Pancreas (tissue), 10 donors: Measurements from ENCODE around the gene ZSWIM6. TPM values are rescaled to one million over a fixed set of nuclear protein-coding genes. Genes with fewer than 3 reads are reported as not detected.
A peak's percentile ranks its signal among the peaks of the same experiment; 100 is the strongest.

ENCODE experiments used
- ATAC-seq, 4 donors: fragments of 200-7000 bp; cut with Tn5 transposase; one replicate each; pipeline versions ENCODE4 v1.8.0 to v1.9.1; 2020; ENCODE audit warnings: mild to moderate bottlenecking in 4 of 4, moderate library complexity in 4 of 4
- DNase-seq, 6 donors: peaks; one replicate each; pipeline ENCODE4 v3.0.0-alpha.2; 2020
- FAIRE-seq: peaks from 2 replicates; lab custom pipeline; 2012; peaks lifted over from hg19 to GRCh38; lab: Jason Lieb, UNC
- H3K27ac ChIP-seq, 4 donors: fragments of 200-600 bp; sonication (generic); 1 replicate in 3 of 4; 2 replicates in 1 of 4; pipeline versions ENCODE4 v1.5.0 to v1.8.0; 2020
- H3K27me3 ChIP-seq, 4 donors: fragments of 200-600 bp; one replicate each; pipeline ENCODE4 v1.8.0; 2021
- H3K36me3 ChIP-seq, 3 donors: fragments of 200-600 bp; sonication (generic) in 1 of 3; one replicate each; pipeline versions ENCODE4 v1.5.0 to v1.8.0; 2020 to 2021
- H3K4me1 ChIP-seq, 3 donors: fragments of 200-600 bp; one replicate each; pipeline ENCODE4 v1.8.0; 2021
- H3K4me3 ChIP-seq, 4 donors: fragments of 200-600 bp; sonication (generic) in 2 of 4; one replicate each; pipeline versions ENCODE4 v1.5.0 to v1.8.0; 2020 to 2021
- H3K9me3 ChIP-seq, 4 donors: fragments of 200-600 bp; one replicate each; pipeline ENCODE4 v1.8.0; 2021
- WGBS, 2 donors: extraction: QIAGEN DNeasy Blood & Tissue Kit; methylation state at CpG; one replicate each; pipeline ENCODE4 v1.1.7; 2013; 5-methylcytosine and 5-hydroxymethylcytosine counted together
- intact Hi-C, 3 donors: fragments of 100-400 bp; cut with DNase I; formaldehyde crosslinking; loops; one replicate each; pipeline versions ENCODE4 v1.11.1 to v1.14.2; 2022
- polyA plus RNA-seq, 2 donors: library from polyadenylated mRNA; stranded (reverse); fragments of 200-250 nt; gene quantifications; one replicate each; pipeline ENCODE4 v1.2.3, GENCODE V29; 2013
- total RNA-seq, 6 donors: library from RNA; stranded (reverse); fragmentation: NEBNext Ultra II Directional in 4 of 6; extraction: Animal tissue kit (Norgen Biotek cat#: 25700) in 4 of 6; gene quantifications; one replicate each; pipeline versions ENCODE4 v1.2.1 to v1.2.4, GENCODE V29; 2021 to 2023
- TF ChIP-seq, protein P1 (sequence below), 4 donors: fragments of 200-600 bp; sonication (generic) in 3 of 4; IDR thresholded peaks; one replicate each; pipeline versions ENCODE4 v1.5.0 to v1.8.0; 2021; ENCODE audit warnings: antibody characterized with exemption in 4 of 4
- donor health status: healthy with polysubstance abuse.
- donor health status: DM: no; HTN: no; CAD: no; lungs with moderate emphysema.
- donor health status: DM: no; HTN: no; CAD: no.
- donor health status: control.
- donor health status: control.
- donor health status: Bipolar disorder and iron deficiency.
- donor health status: DM: yes; HTN: yes; CAD: no.
- donor health status: DM: no; HTN: no; CAD: no.
- donor health status: DM: no; HTN: no; CAD: no.
- donor health status: DM: yes; HTN: yes; CAD: no.

ZSWIM6 gene
- total and polyA plus RNA-seq, 8 donors: 3.6 to 12.9 (median 6.2) TPM

DNA sequence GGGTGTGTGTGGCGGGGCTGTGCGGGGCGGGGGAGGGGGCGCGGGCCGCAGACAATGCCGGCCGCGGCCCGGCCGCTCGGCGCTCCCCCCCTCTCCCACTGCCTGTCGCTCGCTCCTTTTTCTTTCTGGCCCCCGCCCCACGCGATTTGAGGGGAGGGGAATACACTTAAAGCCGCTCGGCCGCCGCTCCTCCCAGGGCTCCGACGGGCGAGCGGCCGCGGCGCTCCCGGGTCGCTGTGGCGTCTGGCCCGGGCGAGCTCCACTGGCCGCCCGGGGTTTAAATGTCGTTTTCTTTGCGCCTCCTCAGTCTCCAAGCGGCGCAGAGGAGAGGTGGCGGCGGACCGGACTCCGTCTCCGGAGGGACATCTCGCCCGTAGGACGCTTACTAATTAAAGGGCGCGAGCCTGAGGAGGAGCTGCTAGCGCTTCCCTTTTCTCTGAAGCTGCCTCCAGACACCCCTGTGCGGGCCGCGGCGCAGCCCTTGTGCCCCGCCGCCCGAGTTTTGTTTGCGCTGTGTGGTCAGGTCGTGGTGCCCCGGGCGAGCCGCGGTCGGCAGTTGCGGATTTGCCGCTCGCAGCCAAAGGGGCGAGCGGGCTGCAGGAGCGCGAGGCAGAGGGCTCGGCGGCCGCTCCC, 1.4 kb downstream of the ZSWIM6 start:
- Histone ChIP-seq H3K4me3 (peak overlapping the region; percentile 84 to 95 (median 88)), H3K36me3 (no peaks in the 10 kb centered on the region), H3K27me3 (no peaks in the 10 kb centered on the region), H3K4me1 (peaks cover 14 to 17% (median 15%) of the 10 kb centered on the region in 3 donors), H3K9me3 (no peaks in the 10 kb centered on the region), H3K27ac (peak overlapping the region; percentile 60 to 85 (median 74))
- WGBS, 2 donors: 0% methylated on average over 68 to 72 of the region's 75 CpGs
- FAIRE-seq (no peak), DNase-seq (peak; percentile 29 to 78 (median 54)), ATAC-seq (peak in 1 of 4 donors; percentile 4)
- intact Hi-C loops: loop anchor here in 1 of 3 donors (10.0 kb wide), 1 partner anchor 321 kb away; no protein-coding TSS in a partner anchor
- TF ChIP-seq, protein P1, sequence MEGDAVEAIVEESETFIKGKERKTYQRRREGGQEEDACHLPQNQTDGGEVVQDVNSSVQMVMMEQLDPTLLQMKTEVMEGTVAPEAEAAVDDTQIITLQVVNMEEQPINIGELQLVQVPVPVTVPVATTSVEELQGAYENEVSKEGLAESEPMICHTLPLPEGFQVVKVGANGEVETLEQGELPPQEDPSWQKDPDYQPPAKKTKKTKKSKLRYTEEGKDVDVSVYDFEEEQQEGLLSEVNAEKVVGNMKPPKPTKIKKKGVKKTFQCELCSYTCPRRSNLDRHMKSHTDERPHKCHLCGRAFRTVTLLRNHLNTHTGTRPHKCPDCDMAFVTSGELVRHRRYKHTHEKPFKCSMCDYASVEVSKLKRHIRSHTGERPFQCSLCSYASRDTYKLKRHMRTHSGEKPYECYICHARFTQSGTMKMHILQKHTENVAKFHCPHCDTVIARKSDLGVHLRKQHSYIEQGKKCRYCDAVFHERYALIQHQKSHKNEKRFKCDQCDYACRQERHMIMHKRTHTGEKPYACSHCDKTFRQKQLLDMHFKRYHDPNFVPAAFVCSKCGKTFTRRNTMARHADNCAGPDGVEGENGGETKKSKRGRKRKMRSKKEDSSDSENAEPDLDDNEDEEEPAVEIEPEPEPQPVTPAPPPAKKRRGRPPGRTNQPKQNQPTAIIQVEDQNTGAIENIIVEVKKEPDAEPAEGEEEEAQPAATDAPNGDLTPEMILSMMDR (IDR thresholded peaks at IDR 0.05): no peak

DNA sequence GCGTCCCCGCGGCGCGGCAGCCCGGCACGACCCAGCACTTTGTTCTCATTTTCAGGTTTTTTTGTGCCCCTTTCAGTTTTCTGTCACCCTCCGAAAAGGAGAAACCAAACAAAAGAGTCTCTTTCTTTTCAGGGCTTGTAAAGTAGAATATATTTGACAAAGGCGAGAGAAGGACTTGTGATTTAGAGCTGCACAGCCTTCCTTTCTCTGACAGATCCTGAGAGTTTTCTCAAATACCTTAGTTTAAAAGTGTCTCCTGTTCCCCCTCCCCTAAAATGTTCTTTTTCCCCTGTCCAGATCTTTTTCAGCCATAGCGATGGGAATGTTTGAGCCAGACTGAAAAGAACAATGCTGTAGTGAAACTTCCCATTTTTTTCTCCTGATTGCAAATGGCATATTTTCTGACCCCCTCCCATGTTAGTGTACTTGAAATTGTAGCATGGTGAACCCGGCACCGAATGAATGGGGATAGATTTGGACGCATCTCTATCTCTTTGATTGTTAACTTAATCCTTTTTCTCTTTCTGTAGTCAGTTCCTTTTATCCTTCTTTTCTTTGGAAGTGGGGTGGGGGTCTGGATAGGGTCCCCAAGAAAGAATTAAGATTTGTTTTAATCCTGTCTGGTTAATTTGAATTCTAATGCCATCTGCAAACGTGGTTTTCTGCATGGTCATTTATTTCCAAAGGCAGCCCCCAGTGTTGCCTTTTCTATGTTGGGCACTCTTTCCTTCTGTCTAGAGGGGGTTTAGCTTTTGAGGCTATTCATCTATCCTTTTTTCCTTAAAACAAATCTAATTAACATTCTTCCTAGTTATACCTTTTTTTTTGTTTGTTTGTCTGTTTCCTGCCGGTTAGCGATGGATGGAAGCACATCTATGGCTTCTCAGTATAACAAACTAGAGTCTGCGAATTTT, 2.2 kb downstream of the ZSWIM6 start:
- TF ChIP-seq, protein P1 (IDR thresholded peaks at IDR 0.05): no peak
- Histone ChIP-seq H3K4me3 (peak overlapping the region; percentile 84 to 95 (median 88)), H3K36me3 (no peaks in the 10 kb centered on the region), H3K27me3 (no peaks in the 10 kb centered on the region), H3K9me3 (no peaks in the 10 kb centered on the region), H3K27ac (peak overlapping the region; percentile 60 to 85 (median 74)), H3K4me1 (peaks cover 13 to 17% (median 15%) of the 10 kb centered on the region in 3 donors)
- WGBS, 2 donors: 3 to 6% methylated on average over 17 of the region's 17 CpGs
- intact Hi-C loops: loop anchor here in 1 of 3 donors (10.0 kb wide), 1 partner anchor 321 kb away; no protein-coding TSS in a partner anchor
- ATAC-seq (no peak), FAIRE-seq (no peak), DNase-seq (no peak)

DNA sequence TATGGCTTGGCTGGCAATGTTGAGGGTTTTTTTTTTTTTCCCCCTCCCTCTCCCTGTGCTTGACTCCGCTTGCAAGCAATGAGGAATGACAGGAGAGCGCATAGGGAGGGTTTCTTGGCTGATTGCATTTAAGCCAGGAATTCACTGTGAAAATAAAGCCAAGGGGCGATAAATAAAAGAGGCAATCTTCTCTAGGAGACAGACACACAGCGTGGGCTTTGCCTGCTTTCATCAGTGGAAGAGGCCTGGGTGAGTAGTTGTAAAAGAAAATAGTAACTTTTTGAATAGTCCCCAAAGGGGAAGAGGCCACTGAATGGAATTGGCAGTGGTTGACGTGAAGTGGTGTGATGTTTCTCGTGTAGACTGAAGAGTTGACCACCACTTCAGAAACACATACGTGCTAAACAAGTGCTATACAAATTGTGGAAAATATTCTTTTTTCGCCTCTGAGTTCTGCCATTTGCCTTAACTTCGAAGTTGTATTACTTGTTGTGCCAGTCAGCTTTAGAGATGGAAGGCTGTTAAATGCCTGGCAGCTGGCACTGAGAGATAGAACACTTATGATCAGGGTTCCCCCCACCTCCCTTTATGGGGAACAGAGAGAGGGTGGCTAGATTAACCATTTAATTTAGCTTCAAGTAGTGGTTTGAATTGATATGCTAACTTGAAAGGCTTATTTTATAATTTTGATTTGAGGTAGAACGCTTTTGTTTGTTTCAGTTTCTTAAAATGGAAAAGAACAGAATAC, 3.0 kb downstream of the ZSWIM6 start:
- no peaks in the 10 kb centered on the region for H3K27me3 ChIP-seq
- peak overlapping the region in 2 of 4 donors; percentile 92 to 95 for H3K4me3 ChIP-seq
- no peaks in the 10 kb centered on the region for H3K36me3 ChIP-seq
- peak overlapping the region in 1 of 4 donors; percentile 85 for H3K27ac ChIP-seq
- WGBS, 2 donors: 19 to 25% methylated on average over 10 of the region's 10 CpGs
- no peaks in the 10 kb centered on the region for H3K9me3 ChIP-seq
- TF ChIP-seq, protein P1 (IDR thresholded peaks at IDR 0.05): no peak
- FAIRE-seq (no peak), ATAC-seq (no peak), DNase-seq (no peak)
- peaks cover 13 to 15% (median 13%) of the 10 kb centered on the region in 3 donors for H3K4me1 ChIP-seq
- intact Hi-C loops: loop anchor here in 1 of 3 donors (10.0 kb wide), 1 partner anchor 320 kb away; no protein-coding TSS in a partner anchor

DNA sequence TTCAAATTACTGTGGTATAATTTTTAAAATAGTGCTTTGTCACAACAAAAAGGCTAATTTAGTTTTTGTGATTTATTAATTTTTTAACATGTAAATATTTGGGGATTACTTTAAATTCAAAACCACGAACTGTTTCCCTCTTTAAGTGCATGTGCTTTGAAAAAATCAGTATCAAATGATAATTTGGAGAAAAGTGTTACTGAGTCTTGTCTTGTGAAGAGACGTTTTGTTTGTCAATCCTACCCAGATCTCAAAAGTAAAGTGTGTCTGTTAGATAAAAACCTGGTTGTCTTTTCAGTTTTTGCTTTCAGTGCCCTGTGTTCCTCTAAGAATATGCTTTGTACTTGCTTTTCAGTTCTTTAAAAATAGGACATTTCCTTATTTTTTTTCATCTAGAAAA, 7.7 kb downstream of the ZSWIM6 start:
- WGBS, 2 donors: 56 to 64% methylated on average over 2 of the region's 2 CpGs
- Histone ChIP-seq H3K9me3 (no peaks in the 10 kb centered on the region), H3K27me3 (no peaks in the 10 kb centered on the region), H3K36me3 (no peaks in the 10 kb centered on the region), H3K27ac (no peak overlapping the region), H3K4me3 (no peak overlapping the region), H3K4me1 (peaks cover 18 to 31% (median 22%) of the 10 kb centered on the region in 3 donors)
- TF ChIP-seq, protein P1 (IDR thresholded peaks at IDR 0.05): no peak
- no peak for DNase-seq
- FAIRE-seq: no peak
- intact Hi-C loops: loop anchor here in 2 of 3 donors (10.0 kb wide), 2 partner anchors 55 to 315 kb away; no protein-coding TSS in a partner anchor
- ATAC-seq: no peak
